Measurements from ENCODE around the gene WDTC1.

DNA sequence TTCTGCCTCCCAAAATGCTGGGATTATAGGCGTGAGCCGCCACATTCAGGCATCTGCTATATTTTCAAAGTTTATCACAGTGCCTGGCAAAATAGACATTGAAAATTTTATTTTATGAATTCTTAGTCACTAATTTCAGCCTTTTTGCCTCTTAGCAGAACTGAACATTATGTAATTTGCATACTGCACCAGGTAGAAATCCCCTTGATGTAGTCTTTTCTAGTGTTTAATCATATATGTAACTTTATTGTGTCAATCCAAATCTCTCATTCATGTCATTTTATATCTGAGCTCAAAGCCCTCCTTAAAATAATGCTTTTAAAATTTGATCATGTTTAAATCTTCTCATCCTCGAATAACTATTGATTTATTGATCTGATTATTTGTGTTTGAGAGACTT, 19.2 kb downstream of the WDTC1 start:
- TF ChIP-seq, protein P1, sequence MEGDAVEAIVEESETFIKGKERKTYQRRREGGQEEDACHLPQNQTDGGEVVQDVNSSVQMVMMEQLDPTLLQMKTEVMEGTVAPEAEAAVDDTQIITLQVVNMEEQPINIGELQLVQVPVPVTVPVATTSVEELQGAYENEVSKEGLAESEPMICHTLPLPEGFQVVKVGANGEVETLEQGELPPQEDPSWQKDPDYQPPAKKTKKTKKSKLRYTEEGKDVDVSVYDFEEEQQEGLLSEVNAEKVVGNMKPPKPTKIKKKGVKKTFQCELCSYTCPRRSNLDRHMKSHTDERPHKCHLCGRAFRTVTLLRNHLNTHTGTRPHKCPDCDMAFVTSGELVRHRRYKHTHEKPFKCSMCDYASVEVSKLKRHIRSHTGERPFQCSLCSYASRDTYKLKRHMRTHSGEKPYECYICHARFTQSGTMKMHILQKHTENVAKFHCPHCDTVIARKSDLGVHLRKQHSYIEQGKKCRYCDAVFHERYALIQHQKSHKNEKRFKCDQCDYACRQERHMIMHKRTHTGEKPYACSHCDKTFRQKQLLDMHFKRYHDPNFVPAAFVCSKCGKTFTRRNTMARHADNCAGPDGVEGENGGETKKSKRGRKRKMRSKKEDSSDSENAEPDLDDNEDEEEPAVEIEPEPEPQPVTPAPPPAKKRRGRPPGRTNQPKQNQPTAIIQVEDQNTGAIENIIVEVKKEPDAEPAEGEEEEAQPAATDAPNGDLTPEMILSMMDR (IDR thresholded peaks at IDR 0.05), result no peak
- no peak for TF ChIP-seq EP300 (IDR thresholded peaks at IDR 0.05)
- no peak for TF ChIP-seq POLR2A (IDR thresholded peaks at IDR 0.05; ENCODE audit: low read depth)

All from esophagus muscularis mucosa (tissue), 4 donors.